Naive thymus-derived CD4-positive, alpha-beta T cell (primary cell): ENCODE measurements around the gene ST8SIA5. TPM values are rescaled to one million over a fixed set of nuclear protein-coding genes. Genes with fewer than 3 reads are reported as not detected.

ENCODE experiments used
- ATAC-seq: fragments of 150-1000 bp; cut with Tn5 transposase; 2 replicates; pipeline ENCODE4 v1.10.0; 2021; ENCODE audit warnings: mild to moderate bottlenecking, moderate library complexity
- CTCF ChIA-PET: fragments of 350-600 bp; sonication (Branson Sonifier 250); formaldehyde crosslinking; loops from one replicate; lab custom pipeline; 2021; ENCODE audit warnings: antibody characterized with exemption; lab: Charles Lee
- POLR2A ChIA-PET: fragments of 350-600 bp; sonication (Branson Sonifier 250); formaldehyde crosslinking; loops from one replicate; lab custom pipeline; 2021; ENCODE audit warnings: antibody characterized with exemption, inconsistent platforms; lab: Charles Lee
- DNase-seq, 9 donors: peaks; one replicate each; pipeline versions ENCODE4 v3.0.0 to v3.0.0-alpha.2; 2020 to 2022; ENCODE audit warnings: mixed read lengths in 1 of 9
- H3K27ac ChIP-seq: one replicate; pipeline ENCODE4 v1.7.0; 2013; ENCODE audit warnings: mild to moderate bottlenecking, low read depth, low read length, moderate library complexity
- H3K27me3 ChIP-seq, 2 donors: one replicate each; pipeline ENCODE4 v1.7.0; 2013; ENCODE audit warnings: low read length in 2 of 2, mild to moderate bottlenecking in 2 of 2, moderate library complexity in 2 of 2; ENCODE audit not compliant: control insufficient read depth in 2 of 2, insufficient read depth in 2 of 2
- H3K36me3 ChIP-seq, 3 experiments: 1 replicate in 2 of 3; 2 replicates in 1 of 3; pipeline ENCODE4 v1.7.0; 2013; ENCODE audit warnings: low read length in 3 of 3, mild to moderate bottlenecking in 3 of 3, moderate library complexity in 1 of 3; ENCODE audit not compliant: insufficient read depth in 3 of 3, control insufficient read depth in 2 of 3
- H3K4me1 ChIP-seq, 2 donors: one replicate each; pipeline ENCODE4 v1.7.0; 2013; ENCODE audit warnings: low read length in 2 of 2, mild to moderate bottlenecking in 2 of 2, moderate library complexity in 1 of 2; ENCODE audit not compliant: control insufficient read depth in 2 of 2, insufficient read depth in 2 of 2
- H3K4me3 ChIP-seq: 2 replicates; pipeline ENCODE4 v1.7.0; 2013; ENCODE audit warnings: mild to moderate bottlenecking, low read length
- H3K9me3 ChIP-seq, 3 experiments: 1 replicate in 2 of 3; 2 replicates in 1 of 3; pipeline ENCODE4 v1.7.0; 2013; ENCODE audit warnings: low read length in 3 of 3; ENCODE audit not compliant: control insufficient read depth in 2 of 3
- H3K27ac Mint-ChIP-seq, 9 donors: one replicate each; pipeline ENCODE4 v1.8.0; 2020 to 2022; ENCODE audit warnings: mixed read lengths in 9 of 9, mild to moderate bottlenecking in 8 of 9, moderate library complexity in 5 of 9, inconsistent platforms in 2 of 9
- H3K27me3 Mint-ChIP-seq, 5 donors: one replicate each; pipeline ENCODE4 v1.8.0; 2021 to 2022; ENCODE audit warnings: mixed read lengths in 5 of 5, mild to moderate bottlenecking in 1 of 5
- H3K36me3 Mint-ChIP-seq, 5 donors: one replicate each; pipeline ENCODE4 v1.8.0; 2020 to 2022; ENCODE audit warnings: mixed read lengths in 5 of 5, mild to moderate bottlenecking in 3 of 5, inconsistent platforms in 1 of 5
- H3K4me1 Mint-ChIP-seq, 7 donors: one replicate each; pipeline ENCODE4 v1.8.0; 2020 to 2022; ENCODE audit warnings: mixed read lengths in 7 of 7, mild to moderate bottlenecking in 3 of 7, inconsistent platforms in 1 of 7
- H3K4me3 Mint-ChIP-seq, 10 donors: one replicate each; pipeline ENCODE4 v1.8.0; 2020 to 2022; ENCODE audit warnings: mild to moderate bottlenecking in 10 of 10, mixed read lengths in 10 of 10, moderate library complexity in 6 of 10, inconsistent platforms in 2 of 10
- H3K9me3 Mint-ChIP-seq, 11 donors: one replicate each; pipeline ENCODE4 v1.8.0; 2020 to 2022; ENCODE audit warnings: mixed read lengths in 11 of 11, mild to moderate bottlenecking in 4 of 11, inconsistent platforms in 1 of 11, moderate library complexity in 1 of 11
- intact Hi-C, 2 donors: fragments of 100-400 bp; cut with micrococcal nuclease; formaldehyde crosslinking; loops; one replicate each; pipeline ENCODE4 v1.15.1; 2023
- polyA plus RNA-seq, 2 donors: library from polyadenylated mRNA; unstranded; fragments of 300-500 nt; fragmentation: Illumina TruSeq; gene quantifications; one replicate each; pipeline ENCODE4 v1.2.3, GENCODE V29; 2021
- total RNA-seq, 6 experiments: library from RNA in 5 of 6; stranded (reverse) in 5 of 6; gene quantifications; 1 replicate in 5 of 6; 2 replicates in 1 of 6; pipeline ENCODE4 v1.2.3 and lab custom pipeline; 2021 to 2026

The ST8SIA5 gene
- total and polyA plus RNA-seq, 7 experiments from 2014 or later, result 0.02 to 0.11 TPM; not detected in 5

- DNase-seq, result no peak
- H3K9me3 Mint-ChIP-seq, result peaks cover 1 to 22% (median 12%) of the 10 kb centered on the region in 11 donors
- intact Hi-C loops, result no loop called here
- H3K4me1 Mint-ChIP-seq, result no peaks in the 10 kb centered on the region
- no peak overlapping the region for H3K27ac Mint-ChIP-seq
- H3K36me3 Mint-ChIP-seq, result peaks cover 0 to 11% (median 0%) of the 10 kb centered on the region in 5 donors
- Histone ChIP-seq H3K4me1 (no peaks in the 10 kb centered on the region), H3K36me3 (no peaks in the 10 kb centered on the region), H3K27me3 (no peaks in the 10 kb centered on the region), H3K4me3 (no peak overlapping the region), H3K27ac (no peak overlapping the region), H3K9me3 (peaks cover 0 to 8% (median 2%) of the 10 kb centered on the region in 3 experiments)
- H3K4me3 Mint-ChIP-seq, result no peak overlapping the region
- ATAC-seq, result no peak
- H3K27me3 Mint-ChIP-seq, result peaks cover 3 to 32% (median 29%) of the 10 kb centered on the region in 5 donors
- ChIA-PET POLR2A (no interaction called here), CTCF (no interaction called here)
Observed at GRCh38 chr18:46734981-46735380, 21.9 kb downstream of the ST8SIA5 start.

- Mint-ChIP-seq H3K27ac (no peak overlapping the region), H3K4me3 (no peak overlapping the region), H3K4me1 (no peaks in the 10 kb centered on the region), H3K9me3 (peaks cover 5 to 26% (median 10%) of the 10 kb centered on the region in 11 donors), H3K27me3 (peaks cover 0 to 27% (median 20%) of the 10 kb centered on the region in 5 donors), H3K36me3 (peaks cover 0 to 17% (median 4%) of the 10 kb centered on the region in 5 donors)
- intact Hi-C loops, result no loop called here
- H3K4me1 ChIP-seq, result no peaks in the 10 kb centered on the region
- CTCF ChIA-PET, result no interaction called here
- POLR2A ChIA-PET, result no interaction called here
- H3K36me3 ChIP-seq, result no peaks in the 10 kb centered on the region
- H3K9me3 ChIP-seq, result peaks cover 0 to 13% (median 5%) of the 10 kb centered on the region in 3 experiments
- DNase-seq (no peak), ATAC-seq (no peak)
- H3K4me3 ChIP-seq, result no peak overlapping the region
- H3K27me3 ChIP-seq, result no peaks in the 10 kb centered on the region
- no peak overlapping the region for H3K27ac ChIP-seq
Observed at GRCh38 chr18:46733872-46734271, 23.0 kb downstream of the ST8SIA5 start.

- H3K36me3 ChIP-seq, result no peaks in the 10 kb centered on the region
- H3K27me3 ChIP-seq, result no peaks in the 10 kb centered on the region
- intact Hi-C loops, result no loop called here
- Mint-ChIP-seq H3K36me3 (peaks cover 0 to 17% (median 0%) of the 10 kb centered on the region in 5 donors), H3K27me3 (peaks cover 0 to 19% (median 11%) of the 10 kb centered on the region in 5 donors), H3K4me3 (no peak overlapping the region), H3K4me1 (no peaks in the 10 kb centered on the region), H3K9me3 (peaks cover 6 to 23% (median 9%) of the 10 kb centered on the region in 11 donors), H3K27ac (no peak overlapping the region)
- CTCF ChIA-PET, result no interaction called here
- H3K27ac ChIP-seq, result no peak overlapping the region
- no peak for DNase-seq
- no peak for ATAC-seq
- no peak overlapping the region for H3K4me3 ChIP-seq
- H3K9me3 ChIP-seq, result peaks cover 0 to 13% (median 5%) of the 10 kb centered on the region in 3 experiments
- no peaks in the 10 kb centered on the region for H3K4me1 ChIP-seq
- POLR2A ChIA-PET, result no interaction called here
Observed at GRCh38 chr18:46732801-46733200, 24.1 kb downstream of the ST8SIA5 start.

- ATAC-seq (no peak), DNase-seq (no peak)
- Histone ChIP-seq H3K4me1 (no peaks in the 10 kb centered on the region), H3K27ac (no peak overlapping the region), H3K36me3 (no peaks in the 10 kb centered on the region), H3K27me3 (no peaks in the 10 kb centered on the region), H3K4me3 (no peak overlapping the region), H3K9me3 (peaks cover 0 to 13% (median 5%) of the 10 kb centered on the region in 3 experiments)
- intact Hi-C loops, result no loop called here
- Mint-ChIP-seq H3K4me3 (no peak overlapping the region), H3K4me1 (no peaks in the 10 kb centered on the region), H3K9me3 (peaks cover 6 to 23% (median 9%) of the 10 kb centered on the region in 11 donors), H3K27ac (no peak overlapping the region), H3K36me3 (peaks cover 0 to 17% (median 0%) of the 10 kb centered on the region in 5 donors), H3K27me3 (peaks cover 0 to 18% (median 7%) of the 10 kb centered on the region in 5 donors)
- ChIA-PET CTCF (no interaction called here), POLR2A (no interaction called here)
Observed at GRCh38 chr18:46732201-46732600, 24.7 kb downstream of the ST8SIA5 start.

- H3K36me3 ChIP-seq, result no peaks in the 10 kb centered on the region
- peaks cover 6 to 23% (median 9%) of the 10 kb centered on the region in 11 donors for H3K9me3 Mint-ChIP-seq
- intact Hi-C loops, result no loop called here
Observed at GRCh38 chr18:46731316-46731715, 25.5 kb downstream of the ST8SIA5 start.

GRCh38 chr18:46728219-46728930 is 28.5 kb downstream of the ST8SIA5 start:
- intact Hi-C loops, result no loop called here
- H3K36me3 Mint-ChIP-seq, result peaks cover 0 to 17% (median 0%) of the 10 kb centered on the region in 5 donors
- no peak overlapping the region for H3K27ac ChIP-seq
- peaks cover 5 to 23% (median 9%) of the 10 kb centered on the region in 11 donors for H3K9me3 Mint-ChIP-seq
- ChIA-PET POLR2A (no interaction called here), CTCF (no interaction called here)
- no peaks in the 10 kb centered on the region for H3K4me1 ChIP-seq
- peaks cover 0 to under 1% (median 0%) of the 10 kb centered on the region in 7 donors for H3K4me1 Mint-ChIP-seq
- DNase-seq, result no peak
- ATAC-seq, result no peak
- no peaks in the 10 kb centered on the region for H3K27me3 ChIP-seq
- peaks cover 0 to 13% (median 5%) of the 10 kb centered on the region in 3 experiments for H3K9me3 ChIP-seq
- H3K4me3 Mint-ChIP-seq, result no peak overlapping the region
- no peak overlapping the region for H3K4me3 ChIP-seq
- H3K27ac Mint-ChIP-seq, result no peak overlapping the region
- no peaks in the 10 kb centered on the region for H3K36me3 ChIP-seq
- H3K27me3 Mint-ChIP-seq, result peaks cover 0 to 11% (median 0%) of the 10 kb centered on the region in 5 donors

More at GRCh38 chr18:46731316-46731715, 25.5 kb downstream of the ST8SIA5 start:
- ATAC-seq (no peak), DNase-seq (no peak)
- Histone ChIP-seq H3K27ac (no peak overlapping the region), H3K9me3 (peaks cover 0 to 13% (median 5%) of the 10 kb centered on the region in 3 experiments), H3K27me3 (no peaks in the 10 kb centered on the region), H3K4me1 (no peaks in the 10 kb centered on the region), H3K4me3 (no peak overlapping the region)
- Mint-ChIP-seq H3K27me3 (peaks cover 0 to 15% (median 4%) of the 10 kb centered on the region in 5 donors), H3K36me3 (peaks cover 0 to 17% (median 0%) of the 10 kb centered on the region in 5 donors), H3K4me3 (no peak overlapping the region), H3K27ac (no peak overlapping the region), H3K4me1 (no peaks in the 10 kb centered on the region)
- POLR2A ChIA-PET, result no interaction called here
- CTCF ChIA-PET, result no interaction called here
